ENCODE data around the gene IFNK. TPM values are rescaled to one million over a fixed set of nuclear protein-coding genes. Genes with fewer than 3 reads are reported as not detected.

The IFNK gene
- total RNA-seq, 2 donors from 2014 or later, result not detected

- no peak overlapping the region for H3K27ac ChIP-seq
- TF ChIP-seq CTCF (IDR thresholded peaks at IDR 0.05), result no peak
- no peak for DNase-seq (ENCODE audit: low spot score)
- H3K27me3 ChIP-seq (replicated peaks; ENCODE audit: insufficient read depth), result no peaks in the 10 kb centered on the region
- no peaks in the 10 kb centered on the region for H3K9me3 ChIP-seq
- H3K4me1 ChIP-seq (ENCODE audit: control insufficient read depth in 1 of 2, low read depth in 2 of 2), result no peaks in the 10 kb centered on the region
- no peak for ATAC-seq (ENCODE audit: insufficient number of reproducible peaks, low FRiP score, low read depth)
- H3K4me3 ChIP-seq, result no peak overlapping the region
- no peaks in the 10 kb centered on the region for H3K36me3 ChIP-seq
Observed at GRCh38 chr9:27489087-27489876, 34.8 kb upstream of the IFNK start.

GRCh38 chr9:27491154-27491553, 32.9 kb upstream of the IFNK start:
- Histone ChIP-seq H3K4me1 (ENCODE audit: control insufficient read depth in 1 of 2, low read depth in 2 of 2) (no peaks in the 10 kb centered on the region), H3K9me3 (no peaks in the 10 kb centered on the region), H3K36me3 (no peaks in the 10 kb centered on the region), H3K27me3 (replicated peaks; ENCODE audit: insufficient read depth) (no peaks in the 10 kb centered on the region), H3K4me3 (no peak overlapping the region), H3K27ac (no peak overlapping the region)
- ATAC-seq (ENCODE audit: insufficient number of reproducible peaks, low FRiP score, low read depth), result no peak
- no peak for DNase-seq (ENCODE audit: low spot score)
- no peak for TF ChIP-seq CTCF (IDR thresholded peaks at IDR 0.05)

- Histone ChIP-seq H3K4me3 (no peak overlapping the region), H3K27me3 (replicated peaks; ENCODE audit: insufficient read depth) (no peaks in the 10 kb centered on the region), H3K27ac (no peak overlapping the region), H3K9me3 (no peaks in the 10 kb centered on the region), H3K4me1 (ENCODE audit: control insufficient read depth in 1 of 2, low read depth in 2 of 2) (no peaks in the 10 kb centered on the region), H3K36me3 (no peaks in the 10 kb centered on the region)
- TF ChIP-seq CTCF (IDR thresholded peaks at IDR 0.05), result no peak
- DNase-seq (ENCODE audit: low spot score) (no peak), ATAC-seq (ENCODE audit: insufficient number of reproducible peaks, low FRiP score, low read depth) (no peak)
Observed at GRCh38 chr9:27495480-27496134, 28.5 kb upstream of the IFNK start.

GRCh38 chr9:27496135-27496504, 28.0 kb upstream of the IFNK start:
- Histone ChIP-seq H3K36me3 (no peaks in the 10 kb centered on the region), H3K27me3 (replicated peaks; ENCODE audit: insufficient read depth) (no peaks in the 10 kb centered on the region), H3K9me3 (no peaks in the 10 kb centered on the region), H3K4me3 (no peak overlapping the region), H3K4me1 (ENCODE audit: control insufficient read depth in 1 of 2, low read depth in 2 of 2) (no peaks in the 10 kb centered on the region), H3K27ac (no peak overlapping the region)
- no peak for ATAC-seq (ENCODE audit: insufficient number of reproducible peaks, low FRiP score, low read depth)
- no peak for TF ChIP-seq CTCF (IDR thresholded peaks at IDR 0.05)
- no peak for DNase-seq (ENCODE audit: low spot score)

GRCh38 chr9:27497883-27498417, 26.1 kb upstream of the IFNK start:
- Histone ChIP-seq H3K4me1 (ENCODE audit: control insufficient read depth in 1 of 2, low read depth in 2 of 2) (no peaks in the 10 kb centered on the region), H3K4me3 (no peak overlapping the region)

More at GRCh38 chr9:27497883-27498417, 26.1 kb upstream of the IFNK start:
- Histone ChIP-seq H3K9me3 (no peaks in the 10 kb centered on the region), H3K27ac (no peak overlapping the region), H3K27me3 (replicated peaks; ENCODE audit: insufficient read depth) (no peaks in the 10 kb centered on the region), H3K36me3 (no peaks in the 10 kb centered on the region)
- DNase-seq (ENCODE audit: low spot score) (no peak), ATAC-seq (ENCODE audit: insufficient number of reproducible peaks, low FRiP score, low read depth) (no peak)
- no peak for TF ChIP-seq CTCF (IDR thresholded peaks at IDR 0.05)
